ENCODE measurements around the gene TPSAB1. TPM values are rescaled to one million over a fixed set of nuclear protein-coding genes. Genes with fewer than 3 reads are reported as not detected.
"Not testable (repeated sequence)": the region's sequence is repeated elsewhere in the genome, so short reads cannot be mapped to it uniquely, and the experiment has no call there.

The TPSAB1 gene
- total RNA-seq, 1 donor from 2014 or later, result 103 TPM

DNA sequence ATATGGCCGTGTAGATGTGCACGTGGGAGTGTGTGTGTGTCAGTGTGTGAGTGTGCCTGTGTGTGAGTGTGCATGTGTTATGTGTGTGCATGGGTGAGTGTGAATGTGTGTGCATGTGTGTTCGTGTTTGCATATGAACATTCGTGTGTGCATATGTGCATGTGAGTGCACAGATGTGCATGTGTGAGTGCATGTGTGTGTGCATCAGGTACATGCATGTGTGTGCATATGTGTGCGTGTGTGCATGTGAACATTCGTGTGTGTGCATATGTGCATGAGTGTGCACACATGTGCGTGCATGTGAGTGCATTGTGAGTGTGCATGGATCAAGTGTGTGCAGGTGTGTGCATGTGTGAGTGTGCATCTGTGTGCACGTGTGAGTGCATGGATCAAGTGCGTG, 2.5 kb upstream of the TPSAB1 start:
- intact Hi-C loops (cut with DNase I), result no loop called here
- Histone ChIP-seq H3K27me3 (ENCODE audit: low read depth) (no peaks in the 10 kb centered on the region), H3K27ac (no peak overlapping the region), H3K9me3 (no peaks in the 10 kb centered on the region), H3K4me3 (no peak overlapping the region), H3K36me3 (no peaks in the 10 kb centered on the region), H3K4me1 (no peaks in the 10 kb centered on the region)
- TF ChIP-seq, protein P1, sequence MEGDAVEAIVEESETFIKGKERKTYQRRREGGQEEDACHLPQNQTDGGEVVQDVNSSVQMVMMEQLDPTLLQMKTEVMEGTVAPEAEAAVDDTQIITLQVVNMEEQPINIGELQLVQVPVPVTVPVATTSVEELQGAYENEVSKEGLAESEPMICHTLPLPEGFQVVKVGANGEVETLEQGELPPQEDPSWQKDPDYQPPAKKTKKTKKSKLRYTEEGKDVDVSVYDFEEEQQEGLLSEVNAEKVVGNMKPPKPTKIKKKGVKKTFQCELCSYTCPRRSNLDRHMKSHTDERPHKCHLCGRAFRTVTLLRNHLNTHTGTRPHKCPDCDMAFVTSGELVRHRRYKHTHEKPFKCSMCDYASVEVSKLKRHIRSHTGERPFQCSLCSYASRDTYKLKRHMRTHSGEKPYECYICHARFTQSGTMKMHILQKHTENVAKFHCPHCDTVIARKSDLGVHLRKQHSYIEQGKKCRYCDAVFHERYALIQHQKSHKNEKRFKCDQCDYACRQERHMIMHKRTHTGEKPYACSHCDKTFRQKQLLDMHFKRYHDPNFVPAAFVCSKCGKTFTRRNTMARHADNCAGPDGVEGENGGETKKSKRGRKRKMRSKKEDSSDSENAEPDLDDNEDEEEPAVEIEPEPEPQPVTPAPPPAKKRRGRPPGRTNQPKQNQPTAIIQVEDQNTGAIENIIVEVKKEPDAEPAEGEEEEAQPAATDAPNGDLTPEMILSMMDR (IDR thresholded peaks at IDR 0.05), result no peak
- no peak for ATAC-seq
- DNase-seq, result no peak

DNA sequence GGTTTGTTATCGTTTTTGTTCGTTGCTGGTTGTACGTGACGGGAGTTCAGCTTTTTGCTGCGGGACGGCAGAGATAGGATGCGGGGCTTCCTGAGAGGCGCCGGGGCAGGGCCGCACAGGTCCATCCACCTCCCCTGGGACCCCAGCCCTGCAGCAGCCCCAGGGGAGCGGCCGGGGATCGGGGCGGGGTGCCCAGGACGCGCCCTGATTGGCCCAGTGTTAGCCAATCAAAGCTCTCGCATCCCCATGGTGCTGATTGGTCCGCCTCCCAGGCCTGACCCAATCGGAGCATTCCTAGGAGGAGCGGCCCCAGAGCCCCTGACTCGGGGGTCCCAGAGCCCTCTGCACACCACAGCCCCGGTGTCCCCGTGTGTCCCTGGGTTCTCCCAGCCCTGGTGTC, 1.6 kb upstream of the TPSAB1 start:
- intact Hi-C loops (cut with DNase I); DNase-seq; H3K27ac ChIP-seq; H3K36me3 ChIP-seq; H3K27me3 ChIP-seq (ENCODE audit: low read depth); H3K4me1 ChIP-seq; H3K4me3 ChIP-seq; ATAC-seq; H3K9me3 ChIP-seq: not testable (repeated sequence)

- H3K27ac ChIP-seq; DNase-seq; H3K4me3 ChIP-seq; H3K27me3 ChIP-seq (ENCODE audit: low read depth); H3K4me1 ChIP-seq; H3K9me3 ChIP-seq; intact Hi-C loops (cut with DNase I); H3K36me3 ChIP-seq: not testable (repeated sequence)
- peak in 1 of 2 donors; percentile 18 for ATAC-seq
Measured at GRCh38 chr16:1239575-1239974, 930 bp upstream of the TPSAB1 start.

GRCh38 chr16:1241081-1241480, 576 bp downstream of the TPSAB1 start:
- H3K36me3 ChIP-seq; DNase-seq; H3K4me3 ChIP-seq; H3K9me3 ChIP-seq; ATAC-seq; intact Hi-C loops (cut with DNase I); H3K4me1 ChIP-seq; H3K27me3 ChIP-seq (ENCODE audit: low read depth); H3K27ac ChIP-seq: not testable (repeated sequence)

DNA sequence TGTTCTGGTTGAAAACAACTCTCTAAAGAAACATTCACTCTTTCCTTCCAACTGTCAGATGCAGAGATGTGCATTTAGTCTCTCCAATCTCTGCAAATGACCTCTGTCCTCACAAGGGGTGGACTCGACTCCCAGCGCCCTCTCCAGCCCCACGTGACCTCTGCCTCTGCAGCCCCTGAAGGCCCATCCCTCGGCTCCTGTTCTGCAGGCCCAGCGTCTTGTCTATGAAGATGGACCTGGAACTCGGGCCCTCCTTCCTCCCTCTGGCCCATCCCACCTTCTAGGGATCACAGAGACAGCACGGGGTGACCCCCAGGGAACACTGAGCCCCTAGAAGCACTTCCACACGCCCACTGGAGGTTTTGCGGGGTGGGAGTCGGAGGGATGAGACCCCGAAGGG, 2.9 kb downstream of the TPSAB1 start:
- H3K36me3 ChIP-seq; H3K4me1 ChIP-seq; H3K4me3 ChIP-seq; H3K27ac ChIP-seq; DNase-seq; intact Hi-C loops (cut with DNase I); ATAC-seq; H3K9me3 ChIP-seq: not testable (repeated sequence)
- H3K27me3 ChIP-seq (ENCODE audit: low read depth), result peaks cover 14% of the 10 kb centered on the region

DNA sequence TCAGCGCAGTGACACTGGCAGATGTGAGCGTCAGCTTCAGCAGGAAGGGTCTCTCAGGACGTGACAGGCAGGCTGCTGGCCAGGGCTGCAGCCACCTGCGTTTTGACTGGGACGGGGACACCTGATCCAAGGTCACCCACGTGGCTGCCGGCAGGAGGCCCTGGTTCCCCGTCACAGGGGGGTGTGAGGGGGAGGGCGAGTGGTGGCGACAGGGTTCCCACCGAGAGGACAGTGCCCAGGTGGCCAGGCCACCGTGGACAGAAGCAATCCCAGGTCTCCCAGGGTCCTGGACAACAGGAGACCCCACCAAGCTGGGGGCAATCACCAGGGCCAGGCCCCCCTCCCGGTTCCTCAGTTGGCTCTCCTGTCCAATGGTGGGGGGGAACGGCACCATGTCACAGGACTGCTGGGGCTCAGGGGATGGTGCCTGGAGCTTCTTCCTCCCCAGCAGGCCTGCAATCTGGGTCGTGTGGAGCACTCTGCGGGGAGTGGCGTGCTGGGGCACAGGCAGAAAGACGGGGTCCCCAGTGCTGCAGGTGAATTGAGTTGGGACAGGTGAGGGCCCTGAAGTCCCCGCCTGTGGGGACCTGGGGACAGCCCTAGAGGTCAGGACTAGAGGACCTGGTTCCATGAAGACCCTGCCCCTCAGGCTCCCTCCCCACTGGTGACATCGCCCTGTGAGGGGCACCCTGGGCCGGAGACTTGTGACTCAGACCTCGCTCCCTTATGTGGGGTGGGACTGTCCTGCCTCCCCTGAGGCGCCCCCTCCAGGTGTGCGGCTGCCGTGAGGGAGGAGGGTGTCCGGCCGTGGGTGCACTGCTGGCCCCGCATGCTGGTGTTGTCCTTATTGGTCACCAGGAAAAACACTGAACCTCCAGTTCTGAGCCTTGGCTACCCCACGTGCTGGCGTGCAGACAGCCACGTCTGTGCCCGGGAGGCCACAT, 3.7 kb downstream of the TPSAB1 start:
- H3K9me3 ChIP-seq; H3K36me3 ChIP-seq; intact Hi-C loops (cut with DNase I); H3K4me1 ChIP-seq; DNase-seq; H3K27ac ChIP-seq; H3K4me3 ChIP-seq: not testable (repeated sequence)
- ATAC-seq, result peak in 1 of 2 donors; percentile 1
- peaks cover 14% of the 10 kb centered on the region for H3K27me3 ChIP-seq (ENCODE audit: low read depth)

DNA sequence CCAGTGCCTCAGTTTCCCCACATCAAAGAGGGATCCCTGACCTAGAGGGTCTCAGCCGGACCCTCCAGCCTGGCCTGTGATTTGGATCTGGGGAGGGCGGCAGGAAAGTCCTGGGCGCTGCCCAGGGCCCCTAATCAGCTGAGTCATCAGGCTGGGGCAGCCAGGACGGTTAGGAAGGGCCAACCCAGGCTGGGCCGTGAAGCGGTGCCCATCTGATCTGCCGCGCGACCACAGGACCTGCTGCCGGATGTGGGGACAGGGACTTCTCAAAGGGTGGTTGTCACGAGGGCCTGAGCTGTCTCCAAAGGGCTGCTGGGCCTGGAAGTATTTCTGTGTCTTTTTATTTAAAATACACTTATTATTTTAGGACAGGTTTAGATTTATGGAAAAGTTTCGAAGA, 4.4 kb downstream of the TPSAB1 start:
- Histone ChIP-seq H3K27ac (no peak overlapping the region), H3K36me3 (no peaks in the 10 kb centered on the region), H3K4me3 (no peak overlapping the region), H3K9me3 (no peaks in the 10 kb centered on the region), H3K27me3 (ENCODE audit: low read depth) (peaks cover 14% of the 10 kb centered on the region), H3K4me1 (no peaks in the 10 kb centered on the region)
- intact Hi-C loops (cut with DNase I), result no loop called here
- DNase-seq, result peak; percentile 50
- ATAC-seq, result peak; percentile 5 to 13
- TF ChIP-seq, protein P1 (IDR thresholded peaks at IDR 0.05), result no peak

DNA sequence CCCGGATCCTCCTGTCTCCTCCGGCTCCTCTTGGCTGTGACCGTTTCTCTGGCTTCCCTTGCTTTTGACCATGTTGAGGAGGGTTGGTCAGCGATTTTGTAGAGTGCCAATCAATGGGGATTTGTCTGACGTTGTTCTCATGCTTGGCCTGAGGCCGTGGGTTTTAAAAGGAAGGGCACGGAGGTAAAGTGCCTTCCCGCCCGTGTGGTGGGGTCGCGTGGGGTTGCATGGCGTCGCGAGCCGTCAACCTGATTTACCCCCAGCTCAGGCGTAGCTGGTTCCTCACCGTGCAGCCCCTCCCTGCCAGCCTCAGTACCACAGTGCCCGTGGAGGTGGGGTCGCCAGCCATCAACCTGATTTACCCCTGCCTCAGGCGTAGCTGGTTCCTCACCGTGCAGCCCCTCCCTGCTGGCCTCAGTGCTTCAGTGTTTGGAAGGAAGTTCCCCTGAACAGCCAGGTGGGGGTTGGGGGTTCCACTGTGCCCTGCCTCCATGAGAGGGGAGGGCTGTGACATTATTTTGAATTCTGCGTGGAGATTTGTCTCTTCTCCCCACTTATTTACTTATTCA, 5.0 kb downstream of the TPSAB1 start:
- TF ChIP-seq, protein P1 (IDR thresholded peaks at IDR 0.05), result no peak
- Histone ChIP-seq H3K27ac (no peak overlapping the region), H3K4me1 (no peaks in the 10 kb centered on the region), H3K27me3 (ENCODE audit: low read depth) (peaks cover 14% of the 10 kb centered on the region), H3K4me3 (no peak overlapping the region), H3K9me3 (no peaks in the 10 kb centered on the region), H3K36me3 (no peaks in the 10 kb centered on the region)
- DNase-seq, result no peak
- intact Hi-C loops (cut with DNase I), result no loop called here
- ATAC-seq, result no peak

GRCh38 chr16:1247903-1248537, 7.5 kb downstream of the TPSAB1 start:
- H3K27ac ChIP-seq; H3K36me3 ChIP-seq; H3K9me3 ChIP-seq; H3K4me3 ChIP-seq; H3K4me1 ChIP-seq; DNase-seq; ATAC-seq; intact Hi-C loops (cut with DNase I): not testable (repeated sequence)
- H3K27me3 ChIP-seq (ENCODE audit: low read depth), result peaks cover 14% of the 10 kb centered on the region

GRCh38 chr16:1249031-1249755, 8.7 kb downstream of the TPSAB1 start:
- H3K9me3 ChIP-seq; intact Hi-C loops (cut with DNase I); H3K4me3 ChIP-seq; H3K4me1 ChIP-seq; DNase-seq; H3K36me3 ChIP-seq; H3K27ac ChIP-seq: not testable (repeated sequence)
- ATAC-seq, result peak; percentile 79 to 84
- H3K27me3 ChIP-seq (ENCODE audit: low read depth), result peaks cover 14% of the 10 kb centered on the region
